ENCODE measurements around the gene GALNTL6.

Gene GALNTL6

DNA sequence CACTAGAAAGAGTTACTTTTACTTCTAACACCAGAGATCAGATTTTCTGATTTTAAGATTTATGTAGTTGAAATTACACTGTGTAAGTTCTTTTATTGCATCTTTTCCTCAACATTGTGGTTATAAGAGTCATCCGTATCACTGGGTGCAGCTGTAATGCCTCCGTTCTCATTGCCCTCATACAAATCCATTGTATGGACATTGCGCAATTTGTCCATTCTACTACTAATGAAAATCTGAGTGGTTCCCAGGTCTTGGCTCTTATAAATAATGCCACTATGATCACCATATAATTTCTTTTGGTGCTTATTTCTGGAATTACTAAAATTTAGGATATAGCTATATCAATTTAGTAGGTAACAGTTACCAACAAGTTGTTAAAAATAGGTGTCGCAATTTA, 741.4 kb downstream of the GALNTL6 start:
- DNase-seq (ENCODE audit: low read depth), result no peak

DNA sequence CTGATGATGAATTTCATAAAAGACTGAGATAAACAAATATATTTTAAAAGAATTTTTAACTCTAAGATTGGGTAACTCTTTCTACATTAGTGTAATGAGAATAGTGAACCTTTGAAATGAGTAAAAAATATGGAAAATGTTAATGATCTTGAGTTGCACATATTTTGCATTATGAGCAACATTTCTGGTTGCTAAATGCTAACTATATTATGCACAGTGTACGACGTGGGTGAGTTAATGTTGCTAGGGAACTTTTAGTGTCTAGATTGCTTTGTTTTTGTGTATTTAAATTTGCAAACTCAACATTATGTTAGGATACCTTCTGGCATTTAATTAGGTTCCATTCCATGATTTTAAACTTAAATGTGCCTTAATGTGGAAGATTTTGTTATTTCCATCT, 742.5 kb downstream of the GALNTL6 start:
- DNase-seq (ENCODE audit: low read depth), result no peak

DNA sequence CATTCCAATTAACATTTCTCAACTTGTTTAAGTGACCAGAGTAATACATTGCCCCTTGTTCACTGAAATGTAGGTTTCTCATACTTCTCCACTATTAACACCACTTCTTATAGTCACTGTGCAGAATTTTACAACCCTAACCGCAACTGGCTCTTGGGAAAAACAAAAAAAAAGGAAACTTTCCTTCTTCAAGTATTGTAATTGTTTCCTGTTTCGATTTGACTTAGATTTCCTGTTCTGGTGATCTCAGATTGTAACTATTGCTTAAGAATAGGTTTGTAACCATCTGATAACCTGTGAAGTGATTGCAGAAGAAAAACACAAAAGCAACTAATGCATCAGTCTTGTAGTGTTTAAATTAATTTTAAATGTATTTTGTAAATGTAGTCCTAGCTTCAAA, 760.7 kb downstream of the GALNTL6 start:
- DNase-seq (ENCODE audit: low read depth), result no peak

DNA sequence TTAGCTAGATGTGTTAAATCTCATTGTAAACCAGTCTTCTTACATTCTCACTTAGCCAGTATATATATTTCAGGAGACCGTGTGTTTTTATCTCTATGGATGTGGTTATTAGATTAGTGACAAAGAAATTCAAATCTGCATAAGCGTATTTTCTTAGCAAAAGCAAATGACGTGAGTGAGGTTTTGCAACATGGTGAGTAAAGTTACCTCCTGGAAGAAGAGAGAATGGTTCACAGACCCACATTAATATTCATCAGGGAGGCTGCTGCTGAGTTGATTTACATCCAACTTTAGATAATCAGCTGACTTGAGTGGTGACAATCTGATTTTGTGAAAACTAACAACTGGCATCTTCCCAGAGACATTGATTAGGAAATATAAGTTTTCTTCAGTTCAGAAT, 765.5 kb downstream of the GALNTL6 start:
- DNase-seq (ENCODE audit: low read depth), result no peak

DNA sequence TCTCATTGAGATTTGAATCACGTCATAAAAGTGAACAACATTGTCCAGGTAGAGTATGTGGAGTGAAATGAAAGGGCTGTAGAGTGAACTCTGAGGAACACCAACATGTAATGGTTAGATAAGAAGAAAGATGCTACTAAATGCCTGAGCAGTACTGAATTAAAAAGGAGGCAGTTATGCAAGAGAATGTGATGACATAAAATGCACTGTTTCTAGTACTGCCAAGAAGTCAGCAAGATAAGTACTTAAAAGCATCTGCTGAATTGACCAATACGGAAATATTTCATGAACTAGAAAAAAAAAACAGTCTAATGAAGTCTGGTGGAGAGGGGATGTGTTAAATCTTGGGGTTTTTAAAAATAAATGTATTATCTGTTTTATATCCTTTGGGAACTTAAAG, 771.6 kb downstream of the GALNTL6 start:
- no peak for DNase-seq (ENCODE audit: low read depth)

DNA sequence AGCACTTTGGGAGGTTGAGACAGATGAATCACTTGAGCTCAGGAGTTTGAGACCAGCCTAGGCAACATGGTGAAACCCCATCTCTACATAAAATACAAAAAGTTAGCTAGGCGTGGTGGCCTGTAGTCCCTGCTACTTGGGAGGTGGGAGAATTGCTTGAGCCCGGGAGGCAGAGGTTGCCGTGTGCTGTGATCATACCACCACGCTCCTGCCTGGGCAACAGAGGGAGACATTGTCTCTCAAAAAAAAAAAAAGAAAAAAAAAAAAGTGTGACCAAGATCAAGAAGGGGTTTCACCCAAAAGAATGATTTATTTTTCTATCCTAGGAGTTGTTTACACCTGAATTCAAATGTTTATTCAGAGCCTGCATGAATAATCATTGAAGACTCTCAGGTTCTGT, 783.0 kb downstream of the GALNTL6 start:
- no peak for DNase-seq (ENCODE audit: low read depth)

DNA sequence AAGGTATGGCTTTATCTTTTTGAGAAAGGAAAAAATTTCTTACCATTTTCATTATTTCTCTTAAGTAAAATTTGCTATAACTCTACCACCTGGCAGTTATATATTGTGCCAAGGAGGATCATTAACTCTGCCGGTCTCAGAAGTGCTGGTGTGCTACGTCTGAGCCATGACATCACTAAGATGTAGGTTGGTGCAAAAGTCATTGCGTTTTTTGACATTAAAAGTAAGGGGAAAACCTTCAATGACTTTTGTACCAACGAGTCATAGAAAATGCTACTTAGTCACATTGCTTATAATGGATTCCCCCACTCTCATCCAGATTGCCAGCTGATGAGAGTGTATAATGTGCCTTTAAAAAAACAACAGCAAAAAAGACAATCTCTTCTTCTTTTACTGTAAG, 786.4 kb downstream of the GALNTL6 start:
- DNase-seq (ENCODE audit: low read depth), result no peak

DNA sequence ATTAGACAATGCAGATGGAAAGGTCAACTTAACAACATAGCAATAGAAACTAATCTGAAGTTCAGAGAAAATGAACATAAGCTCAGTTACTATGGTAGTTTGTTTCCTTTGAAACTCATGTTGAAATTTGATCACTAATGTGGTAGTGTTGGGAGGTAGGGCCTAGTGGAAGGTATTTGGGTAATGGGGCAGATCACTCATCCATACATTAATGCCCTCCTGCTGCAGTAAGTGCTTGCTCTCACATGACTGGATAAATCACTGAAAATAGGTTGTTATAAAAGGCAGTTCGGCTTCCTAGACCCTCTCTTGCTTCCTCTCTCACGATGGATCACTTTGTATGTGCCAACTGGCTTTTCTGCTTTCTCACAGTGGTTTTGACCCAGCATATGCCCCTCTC, 788.0 kb downstream of the GALNTL6 start:
- no peak for DNase-seq (ENCODE audit: low read depth)

DNA sequence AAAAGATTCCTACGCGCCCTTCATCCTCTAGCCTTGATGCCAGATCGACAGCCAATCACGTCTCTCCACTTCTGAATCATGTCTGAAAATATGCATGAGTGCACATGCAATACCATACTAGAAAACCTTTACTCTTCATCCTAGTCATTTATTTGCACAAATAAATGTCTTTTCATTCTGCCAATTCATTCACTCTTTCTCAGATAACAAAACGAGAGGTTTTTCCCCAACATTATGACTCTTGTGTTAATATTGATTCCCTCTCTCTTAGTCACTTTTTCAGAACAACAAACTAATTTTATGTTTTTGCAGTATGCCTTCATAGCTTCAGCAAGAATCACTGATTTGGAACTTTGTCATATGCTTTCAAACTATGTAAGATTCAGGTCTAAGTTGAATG, 806.0 kb downstream of the GALNTL6 start:
- no peak for DNase-seq (ENCODE audit: low read depth)

DNA sequence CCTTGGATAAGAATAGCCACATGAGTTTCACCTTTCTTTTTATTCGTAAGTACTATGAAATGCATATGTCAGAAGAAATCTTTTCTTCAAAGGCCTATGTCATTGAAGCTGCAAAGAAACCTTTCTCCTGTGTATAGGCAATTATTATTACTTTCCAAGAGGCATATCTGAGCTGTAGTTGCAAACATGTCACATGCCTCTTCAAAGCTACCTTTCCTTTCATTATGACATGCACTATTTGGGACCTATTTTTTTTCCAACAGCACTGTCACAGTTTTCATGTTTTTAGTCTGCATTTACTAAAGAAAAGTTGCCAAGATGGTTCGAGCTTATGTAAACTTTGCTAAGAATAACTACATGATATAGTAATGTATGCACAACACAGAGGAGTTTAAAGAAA, 806.6 kb downstream of the GALNTL6 start:
- DNase-seq (ENCODE audit: low read depth), result no peak

DNA sequence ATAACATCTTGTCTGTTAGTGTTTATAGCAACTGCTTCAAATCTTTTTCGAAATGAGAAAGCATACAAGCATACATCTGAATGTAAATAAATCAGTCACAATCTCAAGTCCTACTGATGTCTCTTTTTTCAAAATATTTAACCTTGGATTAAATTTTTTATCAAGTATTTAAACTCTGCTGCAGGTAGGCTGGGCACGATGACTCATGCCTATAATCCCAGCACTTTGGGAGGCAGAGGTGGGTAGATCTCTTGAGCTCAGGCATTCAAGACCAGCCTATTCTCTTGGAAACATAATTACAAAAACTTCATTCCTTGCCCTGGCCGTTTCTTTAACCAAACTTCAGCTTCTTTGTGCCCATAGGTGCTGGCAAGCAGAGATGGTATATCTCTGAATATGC, 815.1 kb downstream of the GALNTL6 start:
- no peak for DNase-seq (ENCODE audit: low read depth)

DNA sequence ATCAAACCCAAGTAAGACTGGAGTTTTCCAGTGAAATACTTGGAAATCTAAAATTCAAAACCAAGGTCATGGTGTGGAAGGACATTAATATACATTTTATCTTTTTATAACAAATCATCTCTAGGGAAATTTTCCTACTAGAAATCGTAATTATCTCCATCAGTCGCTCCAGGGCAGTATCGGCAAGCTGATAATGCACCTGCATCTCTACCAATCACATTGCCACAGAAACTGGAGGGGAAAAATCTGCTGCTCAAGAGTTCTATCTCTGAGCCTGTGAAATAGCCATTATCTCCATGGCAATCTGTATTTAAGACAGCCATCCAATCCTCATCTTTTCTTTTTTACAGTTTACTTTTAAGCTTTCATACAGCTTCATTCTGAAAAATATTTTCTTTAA, 817.1 kb downstream of the GALNTL6 start:
- no peak for DNase-seq (ENCODE audit: low read depth)

DNA sequence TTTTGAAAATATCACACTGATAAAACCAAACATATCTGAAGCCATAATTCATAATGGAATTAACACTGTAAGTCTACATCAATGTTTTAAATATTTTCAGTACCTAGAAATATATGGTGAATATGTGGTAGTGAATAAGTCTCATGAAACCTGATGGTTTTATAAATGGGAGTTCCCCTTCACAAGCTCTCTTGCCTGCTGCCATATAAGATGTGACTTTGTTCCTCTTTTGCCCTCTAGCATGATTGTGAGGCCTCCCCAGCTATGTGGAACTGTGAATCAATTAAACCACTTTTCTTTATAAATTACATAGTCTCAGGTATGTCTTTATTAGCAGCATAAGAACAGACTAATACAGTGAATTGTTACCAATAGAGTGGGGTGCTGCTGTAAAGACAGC, 818.6 kb downstream of the GALNTL6 start:
- no peak for DNase-seq (ENCODE audit: low read depth)

DNA sequence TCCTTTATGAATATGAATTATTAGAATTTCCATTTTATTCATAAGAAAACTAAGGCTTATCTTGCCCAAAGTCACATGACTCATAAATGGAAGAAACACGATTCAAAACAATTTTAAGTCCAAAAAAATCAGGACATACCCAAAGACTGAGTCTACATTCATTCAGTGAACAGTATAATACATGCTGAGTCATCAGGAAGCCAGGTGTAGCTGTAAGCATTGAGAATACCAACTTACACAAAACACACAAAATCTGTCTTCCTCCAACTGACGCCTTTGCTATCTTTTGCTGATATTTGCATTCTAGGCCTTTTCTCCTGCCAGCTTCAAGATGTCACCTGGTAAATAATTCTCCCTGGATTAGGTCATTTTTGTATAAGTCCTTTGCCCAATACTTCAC, 835.3 kb downstream of the GALNTL6 start:
- no peak for DNase-seq (ENCODE audit: low read depth)

DNA sequence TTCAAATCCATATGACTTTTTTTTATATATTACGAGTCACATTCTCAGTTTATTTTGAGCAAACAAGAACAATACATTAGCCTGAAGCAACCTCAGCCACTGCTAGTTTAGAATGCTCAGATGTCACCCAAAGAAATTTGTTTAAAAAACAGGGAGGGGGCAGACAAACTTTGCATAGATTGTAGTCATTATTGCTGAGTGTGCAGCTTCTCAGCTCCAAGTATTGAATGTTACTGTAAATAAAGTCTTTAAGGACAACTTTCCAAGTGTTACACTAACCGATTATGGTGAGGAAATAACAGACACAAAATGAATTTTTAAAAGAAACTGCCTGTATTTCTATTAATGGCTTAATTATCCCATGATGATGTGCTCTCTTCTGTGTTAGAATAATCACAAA, 835.9 kb downstream of the GALNTL6 start:
- no peak for DNase-seq (ENCODE audit: low read depth)

DNA sequence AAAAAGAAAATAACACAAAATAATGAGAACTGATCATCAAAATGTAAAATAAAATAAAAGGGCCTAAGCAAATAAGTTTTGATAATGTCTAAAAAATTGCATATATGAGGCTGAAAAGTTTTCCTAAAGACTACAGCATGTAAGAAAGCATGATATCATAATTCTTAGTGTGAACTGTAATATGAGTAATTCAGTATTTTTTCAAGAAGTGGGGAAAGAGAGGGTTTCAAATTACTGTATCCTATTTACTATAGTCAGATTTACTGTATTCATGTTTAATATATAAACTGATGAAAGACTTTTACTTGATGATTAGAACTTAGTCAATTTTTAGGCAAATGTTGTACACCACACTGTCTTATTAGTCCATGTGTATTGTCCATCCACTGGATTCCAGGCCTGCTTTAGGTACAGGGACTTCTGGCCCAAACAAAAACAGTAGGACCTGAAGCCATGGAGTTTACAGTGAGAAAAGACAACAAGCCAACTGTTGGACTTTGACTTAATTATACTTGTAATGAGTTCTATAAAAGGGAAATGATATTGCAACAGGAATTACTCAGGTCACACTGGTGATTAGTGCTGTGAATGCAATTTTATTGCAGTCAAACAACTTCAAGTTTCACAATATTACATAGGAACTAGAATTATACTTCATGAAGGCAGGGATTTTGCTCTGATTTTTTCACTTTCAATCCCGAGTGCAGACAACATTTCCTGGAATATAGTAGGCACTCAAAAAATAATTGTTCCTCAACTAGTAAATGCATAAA, 837.7 kb downstream of the GALNTL6 start:
- DNase-seq (ENCODE audit: low read depth), result no peak

DNA sequence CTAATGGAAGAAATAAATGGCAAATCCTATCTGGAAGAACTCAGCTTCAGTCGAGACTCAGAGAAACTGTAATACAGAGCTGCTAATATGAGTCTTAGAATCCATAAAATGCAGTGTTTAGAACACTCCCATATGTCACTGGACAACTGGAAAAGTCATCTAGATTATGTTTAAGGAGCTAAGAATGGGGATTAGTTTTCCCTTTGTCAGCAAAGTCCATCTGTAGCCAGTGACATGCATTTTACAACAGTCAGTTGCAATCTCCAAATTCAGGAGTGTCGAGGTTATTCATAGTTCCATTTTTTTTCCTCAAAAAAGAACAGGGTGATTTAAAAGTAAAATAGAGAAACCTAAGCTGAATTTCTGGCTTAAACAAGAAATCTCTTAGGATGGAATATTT, 838.8 kb downstream of the GALNTL6 start:
- no peak for DNase-seq (ENCODE audit: low read depth)

DNA sequence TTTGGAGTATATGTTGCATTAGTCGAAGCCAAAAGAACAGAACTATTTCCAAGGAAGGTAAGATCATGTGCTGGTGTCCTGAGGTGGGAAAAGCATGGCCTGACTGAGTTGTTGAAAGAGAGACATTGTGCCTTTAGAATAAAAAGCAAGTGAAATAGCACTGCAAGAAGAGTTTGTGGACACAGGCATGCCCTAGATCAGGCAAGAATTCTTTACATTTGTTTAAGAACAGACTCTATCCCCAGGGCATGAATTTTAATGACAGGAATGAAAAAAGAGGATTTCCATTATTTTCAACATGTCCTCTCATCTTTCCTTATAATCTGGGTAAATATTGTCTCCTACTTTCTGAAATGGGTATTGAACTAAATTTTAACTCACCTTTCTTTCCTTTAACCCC, 839.2 kb downstream of the GALNTL6 start:
- no peak for DNase-seq (ENCODE audit: low read depth)

DNA sequence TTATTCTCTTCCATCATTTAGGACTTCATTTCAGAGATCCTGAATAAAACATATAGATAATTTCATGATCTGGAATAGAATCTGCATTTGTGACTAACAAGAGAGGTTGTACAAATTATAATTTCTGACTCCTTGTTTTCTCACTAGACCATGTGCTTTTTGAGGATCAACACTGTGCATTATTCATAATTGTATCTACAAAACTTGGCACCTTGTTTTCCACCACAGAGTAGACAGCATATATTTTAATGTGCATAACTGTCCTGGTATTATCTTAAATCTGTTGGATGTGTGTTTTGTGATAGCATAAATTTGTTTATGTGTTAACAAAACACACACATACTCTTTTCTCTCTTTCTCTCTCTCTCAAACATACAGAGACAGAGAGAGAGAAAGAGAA, 840.5 kb downstream of the GALNTL6 start:
- DNase-seq (ENCODE audit: low read depth), result no peak

DNA sequence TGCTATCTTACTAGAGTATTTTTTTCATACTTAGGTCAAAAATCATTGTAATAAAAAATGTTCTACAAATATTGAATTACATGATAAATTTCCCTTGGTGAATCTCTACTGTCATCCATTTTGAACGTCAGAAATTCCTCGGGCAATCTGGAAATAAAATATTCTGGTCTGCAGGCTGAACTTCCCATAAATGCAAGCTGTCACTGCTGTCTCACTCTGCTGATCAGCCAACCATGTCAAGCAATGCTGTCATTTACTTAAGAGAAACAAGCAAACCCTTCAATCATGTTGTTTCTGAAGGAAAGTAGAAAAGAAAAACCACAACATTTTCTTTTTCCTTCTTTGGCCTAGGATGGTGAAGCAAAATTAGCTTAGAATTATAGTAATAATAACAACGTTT, 841.3 kb downstream of the GALNTL6 start:
- no peak for DNase-seq (ENCODE audit: low read depth)

DNA sequence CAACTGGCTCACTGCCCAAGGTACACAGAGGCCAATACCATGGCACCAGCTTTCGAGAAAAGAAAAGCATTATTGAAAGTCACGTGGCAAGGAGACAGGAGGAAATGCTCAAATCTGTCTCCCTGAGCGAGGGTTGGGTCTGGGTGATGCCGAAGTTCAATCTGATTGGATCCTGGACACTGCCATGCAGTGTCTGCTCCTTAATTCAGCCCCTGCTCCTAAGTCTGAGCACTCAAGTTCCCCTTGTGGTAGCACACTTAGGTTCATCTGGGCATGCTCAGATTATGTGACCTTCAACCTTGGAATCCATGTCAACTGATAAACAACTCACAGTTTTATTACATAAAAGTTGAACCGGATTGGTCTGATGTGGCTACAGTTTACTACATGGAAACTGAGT, 842.9 kb downstream of the GALNTL6 start:
- DNase-seq (ENCODE audit: low read depth), result no peak

DNA sequence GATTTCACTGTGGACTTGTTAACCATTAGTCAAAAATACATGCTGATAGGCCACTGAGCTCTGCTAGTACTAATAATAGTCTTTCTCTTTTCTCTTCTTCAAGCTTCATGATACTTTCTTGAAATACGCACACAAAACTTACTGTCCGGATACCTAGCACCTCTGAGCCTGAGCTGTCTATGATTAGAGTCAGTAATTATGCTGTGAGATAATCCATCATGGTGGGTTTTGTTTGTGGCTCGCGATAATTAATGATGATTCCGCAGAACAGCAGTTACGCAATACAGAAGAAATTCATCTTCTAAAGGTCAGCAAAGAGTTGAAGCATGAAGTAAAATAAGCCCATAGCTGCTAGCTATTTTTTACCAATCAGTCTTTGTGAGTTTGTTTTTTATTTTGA, 843.9 kb downstream of the GALNTL6 start:
- DNase-seq (ENCODE audit: low read depth), result no peak

DNA sequence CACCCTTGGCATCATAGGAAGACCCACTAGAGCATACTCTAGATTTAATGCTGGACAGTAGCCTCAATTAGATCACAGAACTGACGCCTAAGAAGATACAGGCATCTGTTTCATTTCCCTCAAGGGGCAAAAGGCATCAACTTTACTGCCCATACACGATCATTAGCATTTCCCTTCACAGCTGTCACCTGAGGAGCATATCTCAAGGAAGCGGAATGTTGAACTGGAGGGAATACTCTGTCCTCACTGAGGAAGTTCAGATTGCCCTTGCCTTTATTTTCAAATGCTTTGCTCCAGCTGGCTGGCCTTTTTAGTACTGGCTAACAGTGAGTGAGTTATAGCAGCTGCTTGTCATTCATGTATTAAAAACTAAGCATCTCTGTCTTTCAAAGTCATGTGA, 847.0 kb downstream of the GALNTL6 start:
- no peak for DNase-seq (ENCODE audit: low read depth)

DNA sequence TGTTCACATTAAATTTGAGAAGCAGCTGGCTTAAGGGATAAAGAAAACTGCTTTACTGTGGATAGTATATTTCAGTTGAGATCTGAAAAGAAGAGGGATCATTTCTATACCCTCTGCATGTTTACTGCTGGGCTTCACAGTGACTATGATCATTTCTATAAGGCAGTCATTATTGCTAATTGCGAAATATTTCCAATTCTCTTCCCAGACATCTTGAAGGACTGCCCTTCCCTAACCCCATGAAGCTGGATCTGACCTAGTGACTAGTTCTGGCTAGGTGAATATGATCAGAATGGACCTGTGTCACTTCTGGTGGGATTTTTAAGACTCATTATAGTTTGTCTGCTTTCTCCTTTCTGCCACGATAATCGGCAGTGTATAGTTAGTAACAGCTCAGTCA, 848.9 kb downstream of the GALNTL6 start:
- DNase-seq (ENCODE audit: low read depth), result no peak
